C1 segment of cervical spinal cord (tissue), 14 donors: ENCODE results near the gene TBL1Y.
"Not testable (repeated sequence)": the region's sequence is repeated elsewhere in the genome, so short reads cannot be mapped to it uniquely, and the experiment has no call there.

ENCODE experiments used
- DNase-seq, 14 donors: peaks; one replicate each; lab custom pipeline; 2025; lab: John Stamatoyannopoulos, UW

Gene TBL1Y

GRCh38 chrY:6972271-6972887, 61.9 kb downstream of the TBL1Y start:
- DNase-seq, result no peak

- DNase-seq, result no peak
Measured at GRCh38 chrY:6974971-6975370, 64.5 kb downstream of the TBL1Y start.

GRCh38 chrY:6977783-6978182, 67.3 kb downstream of the TBL1Y start:
- no peak for DNase-seq

GRCh38 chrY:6983221-6983620, 72.7 kb downstream of the TBL1Y start:
- DNase-seq, result no peak

- no peak for DNase-seq
Measured at GRCh38 chrY:6987811-6988210, 77.3 kb downstream of the TBL1Y start.

- no peak for DNase-seq
Measured at GRCh38 chrY:6989886-6990620, 79.6 kb downstream of the TBL1Y start.

- peak in 2 of 14 donors; percentile 10 for DNase-seq
Measured at GRCh38 chrY:6992041-6992440, 81.5 kb downstream of the TBL1Y start.

GRCh38 chrY:6995987-6996386, 85.5 kb downstream of the TBL1Y start:
- DNase-seq, result no peak

GRCh38 chrY:6997503-6998066, 87.1 kb downstream of the TBL1Y start:
- no peak for DNase-seq

GRCh38 chrY:6999905-7000304, 89.4 kb downstream of the TBL1Y start:
- DNase-seq, result no peak

GRCh38 chrY:7002581-7002980, 92.1 kb downstream of the TBL1Y start:
- no peak for DNase-seq

GRCh38 chrY:7007911-7008310, 97.4 kb downstream of the TBL1Y start:
- DNase-seq, result no peak

- no peak for DNase-seq
Measured at GRCh38 chrY:7008578-7009355, 98.3 kb downstream of the TBL1Y start.

GRCh38 chrY:7013051-7013450, 102.6 kb downstream of the TBL1Y start:
- no peak for DNase-seq

GRCh38 chrY:7016521-7016920, 106.0 kb downstream of the TBL1Y start:
- peak in 1 of 14 donors; percentile 62 for DNase-seq

GRCh38 chrY:7017244-7018080, 107.0 kb downstream of the TBL1Y start:
- DNase-seq, result no peak

- DNase-seq, result no peak
Measured at GRCh38 chrY:7039037-7039436, 128.5 kb downstream of the TBL1Y start.

GRCh38 chrY:7040662-7041061, 130.2 kb downstream of the TBL1Y start:
- DNase-seq, result no peak

GRCh38 chrY:7041983-7042382, 131.5 kb downstream of the TBL1Y start:
- DNase-seq, result no peak

GRCh38 chrY:7052461-7052860, 142.0 kb downstream of the TBL1Y start:
- not testable (repeated sequence) for DNase-seq

GRCh38 chrY:7056886-7057285, 146.4 kb downstream of the TBL1Y start:
- DNase-seq, result no peak
